Calu3 (cell line): ENCODE data around the gene MTA3. TPM values are rescaled to one million over a fixed set of nuclear protein-coding genes. Genes with fewer than 3 reads are reported as not detected.

Experiments
- BruUV-seq: library from RNA; stranded (reverse); fragments of 400-500 nt; replicated peaks from 2 replicates; lab custom pipeline; 2021; lab: Mats Ljungman, UMichigan
- CTCF ChIA-PET: fragments of 300-600 bp; sonication (Branson Sonifier 250); formaldehyde crosslinking; loops from one replicate; lab custom pipeline; 2022; ENCODE audit warnings: antibody characterized with exemption; lab: Charles Lee
- DNase-seq: peaks from one replicate; pipeline ENCODE4 v3.0.0; 2022
- H3K27ac Mint-ChIP-seq: one replicate; pipeline ENCODE4 v1.8.0; 2022; ENCODE audit warnings: mixed read lengths; ENCODE audit not compliant: unreplicated experiment
- H3K27me3 Mint-ChIP-seq: one replicate; pipeline ENCODE4 v1.8.0; 2022; ENCODE audit warnings: mixed read lengths; ENCODE audit not compliant: unreplicated experiment
- H3K36me3 Mint-ChIP-seq: one replicate; pipeline ENCODE4 v1.8.0; 2022; ENCODE audit warnings: mild to moderate bottlenecking, moderate library complexity, mixed read lengths; ENCODE audit not compliant: insufficient read depth, unreplicated experiment
- H3K4me1 Mint-ChIP-seq: one replicate; pipeline ENCODE4 v1.8.0; 2022; ENCODE audit warnings: mild to moderate bottlenecking, low read depth, mixed read lengths; ENCODE audit not compliant: unreplicated experiment
- H3K4me3 Mint-ChIP-seq: one replicate; pipeline ENCODE4 v1.8.0; 2022; ENCODE audit warnings: mild to moderate bottlenecking, low read depth, moderate library complexity, mixed read lengths; ENCODE audit not compliant: unreplicated experiment
- H3K9me3 Mint-ChIP-seq: one replicate; pipeline ENCODE4 v1.8.0; 2022; ENCODE audit warnings: low read depth, mixed read lengths; ENCODE audit not compliant: unreplicated experiment
- intact Hi-C: fragments of 100-400 bp; cut with micrococcal nuclease; formaldehyde crosslinking; loops from one replicate; pipeline ENCODE4 v1.10.0; 2022; ENCODE audit not compliant: unreplicated experiment
- total RNA-seq: library from RNA; stranded (reverse); gene quantifications from 2 replicates; pipeline ENCODE4 v1.2.3, GENCODE V29; 2022
- TF ChIP-seq, protein P1 (sequence below): fragments of 200-600 bp; IDR thresholded peaks from one replicate; pipeline ENCODE4 v1.8.0; 2022; ENCODE audit warnings: antibody characterized with exemption; ENCODE audit not compliant: unreplicated experiment

MTA3 gene
- total RNA-seq, 1 experiment from 2014 or later = 46.5 TPM

DNA sequence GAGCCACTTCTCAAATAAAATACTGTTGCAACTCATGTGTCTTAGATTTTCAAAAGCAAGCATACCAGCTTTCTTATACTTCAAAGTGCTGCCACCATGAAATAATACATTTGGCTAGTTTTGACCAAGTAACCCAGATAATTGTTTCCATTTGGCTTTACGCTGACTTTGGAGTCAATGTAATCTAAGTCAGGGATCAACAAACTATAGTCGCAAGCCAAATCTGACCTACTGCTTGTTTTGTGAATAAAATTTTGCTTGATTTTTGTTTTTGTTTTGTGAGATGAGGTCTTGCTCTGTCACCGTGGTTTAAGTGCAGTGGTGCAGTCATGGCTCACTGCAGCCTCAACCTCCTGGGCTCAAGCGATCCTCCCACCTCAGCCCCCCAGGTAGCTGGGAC lies 130.5 kb downstream of the MTA3 start:
- DNase-seq = no peak
- Mint-ChIP-seq H3K27me3 (no peaks in the 10 kb centered on the region), H3K4me3 (no peak overlapping the region), H3K36me3 (no peaks in the 10 kb centered on the region), H3K27ac (no peak overlapping the region), H3K9me3 (no peaks in the 10 kb centered on the region), H3K4me1 (no peaks in the 10 kb centered on the region)
- no TSS peak for BruUV-seq
- intact Hi-C loops = no loop called here
- CTCF ChIA-PET = no interaction called here
- TF ChIP-seq, protein P1, sequence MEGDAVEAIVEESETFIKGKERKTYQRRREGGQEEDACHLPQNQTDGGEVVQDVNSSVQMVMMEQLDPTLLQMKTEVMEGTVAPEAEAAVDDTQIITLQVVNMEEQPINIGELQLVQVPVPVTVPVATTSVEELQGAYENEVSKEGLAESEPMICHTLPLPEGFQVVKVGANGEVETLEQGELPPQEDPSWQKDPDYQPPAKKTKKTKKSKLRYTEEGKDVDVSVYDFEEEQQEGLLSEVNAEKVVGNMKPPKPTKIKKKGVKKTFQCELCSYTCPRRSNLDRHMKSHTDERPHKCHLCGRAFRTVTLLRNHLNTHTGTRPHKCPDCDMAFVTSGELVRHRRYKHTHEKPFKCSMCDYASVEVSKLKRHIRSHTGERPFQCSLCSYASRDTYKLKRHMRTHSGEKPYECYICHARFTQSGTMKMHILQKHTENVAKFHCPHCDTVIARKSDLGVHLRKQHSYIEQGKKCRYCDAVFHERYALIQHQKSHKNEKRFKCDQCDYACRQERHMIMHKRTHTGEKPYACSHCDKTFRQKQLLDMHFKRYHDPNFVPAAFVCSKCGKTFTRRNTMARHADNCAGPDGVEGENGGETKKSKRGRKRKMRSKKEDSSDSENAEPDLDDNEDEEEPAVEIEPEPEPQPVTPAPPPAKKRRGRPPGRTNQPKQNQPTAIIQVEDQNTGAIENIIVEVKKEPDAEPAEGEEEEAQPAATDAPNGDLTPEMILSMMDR = no peak

DNA sequence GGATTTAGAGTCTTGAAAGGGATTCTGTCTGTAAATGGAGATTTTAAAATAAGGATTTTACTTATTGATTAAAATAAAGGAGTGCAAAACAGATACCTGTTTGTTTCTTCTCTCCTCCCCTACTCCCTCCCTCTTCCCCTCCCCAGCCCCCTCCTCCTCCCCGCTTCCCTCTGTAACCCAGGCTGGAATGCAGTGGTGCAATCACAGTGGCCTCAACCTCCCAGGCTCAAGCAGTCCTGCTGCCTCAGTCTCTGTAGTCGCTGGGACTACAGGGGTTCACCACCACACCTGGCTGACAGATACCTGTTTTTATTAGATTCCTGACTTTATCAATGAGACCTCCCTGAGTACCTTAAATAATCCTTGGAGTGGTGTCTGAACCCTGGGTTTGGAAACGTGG lies 138.4 kb downstream of the MTA3 start:
- CTCF ChIA-PET = no interaction called here
- DNase-seq = no peak
- no peak overlapping the region for H3K27ac Mint-ChIP-seq
- no peaks in the 10 kb centered on the region for H3K36me3 Mint-ChIP-seq
- TF ChIP-seq, protein P1 = no peak
- no TSS peak for BruUV-seq
- H3K4me1 Mint-ChIP-seq = no peaks in the 10 kb centered on the region
- no peaks in the 10 kb centered on the region for H3K9me3 Mint-ChIP-seq
- H3K27me3 Mint-ChIP-seq = no peaks in the 10 kb centered on the region
- intact Hi-C loops = no loop called here
- no peak overlapping the region for H3K4me3 Mint-ChIP-seq

DNA sequence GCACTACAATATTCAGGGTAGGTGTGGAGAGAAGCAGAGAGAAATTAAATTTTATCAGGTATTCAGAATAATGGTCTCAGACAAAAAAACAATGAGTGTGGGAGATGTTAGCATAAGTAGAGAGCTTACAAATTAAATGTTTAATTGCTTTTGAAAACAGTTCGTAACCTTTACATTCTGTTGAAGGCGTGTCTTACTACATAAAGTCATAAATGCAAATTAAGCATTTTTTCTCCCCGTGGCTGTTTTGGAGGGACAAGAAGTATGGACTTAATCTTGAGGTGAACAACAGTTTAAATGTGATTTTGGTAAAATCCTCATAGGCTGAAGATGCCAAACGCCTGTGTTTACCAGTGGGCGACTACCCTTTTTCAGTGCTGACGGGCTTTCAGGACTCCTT lies 139.7 kb downstream of the MTA3 start:
- intact Hi-C loops = no loop called here
- no peaks in the 10 kb centered on the region for H3K27me3 Mint-ChIP-seq
- no peak for DNase-seq
- H3K4me1 Mint-ChIP-seq = no peaks in the 10 kb centered on the region
- H3K36me3 Mint-ChIP-seq = no peaks in the 10 kb centered on the region
- TF ChIP-seq, protein P1 = no peak
- H3K9me3 Mint-ChIP-seq = no peaks in the 10 kb centered on the region
- no peak overlapping the region for H3K27ac Mint-ChIP-seq
- BruUV-seq = no TSS peak
- CTCF ChIA-PET = no interaction called here
- H3K4me3 Mint-ChIP-seq = no peak overlapping the region

DNA sequence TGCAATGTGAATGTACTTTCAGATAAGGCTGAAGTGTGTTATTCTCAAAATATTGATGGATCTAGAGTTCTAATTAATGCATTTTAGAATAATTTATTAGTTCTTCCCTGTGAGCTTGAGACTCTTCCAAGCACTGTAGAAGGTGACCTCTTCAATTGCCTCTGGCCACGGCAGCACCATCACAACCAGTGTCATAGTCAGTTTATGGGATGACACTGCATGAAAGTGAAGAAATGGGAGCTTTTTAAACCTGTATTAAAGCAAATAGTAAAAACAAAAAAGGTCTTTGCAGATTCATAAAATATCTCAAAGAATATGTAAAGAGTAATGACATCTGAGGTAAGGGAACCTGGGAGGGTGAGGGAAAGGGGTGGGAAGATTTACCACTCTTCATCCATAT lies 143.5 kb downstream of the MTA3 start:
- Mint-ChIP-seq H3K27me3 (no peaks in the 10 kb centered on the region), H3K36me3 (no peaks in the 10 kb centered on the region), H3K4me3 (no peak overlapping the region), H3K9me3 (no peaks in the 10 kb centered on the region), H3K4me1 (no peaks in the 10 kb centered on the region), H3K27ac (no peak overlapping the region)
- DNase-seq = no peak
- no TSS peak for BruUV-seq
- CTCF ChIA-PET = no interaction called here
- intact Hi-C loops = no loop called here
- TF ChIP-seq, protein P1 = no peak
